Stimulated activated naive CD4-positive, alpha-beta T cell (primary cell): ENCODE measurements around the gene SYDE2.
"Not testable (repeated sequence)": the region's sequence is repeated elsewhere in the genome, so short reads cannot be mapped to it uniquely, and the experiment has no call there.

ENCODE experiments used
- DNase-seq, 6 experiments: peaks; one replicate each; lab custom pipeline; 2025; lab: John Stamatoyannopoulos, UW

Gene SYDE2

DNA sequence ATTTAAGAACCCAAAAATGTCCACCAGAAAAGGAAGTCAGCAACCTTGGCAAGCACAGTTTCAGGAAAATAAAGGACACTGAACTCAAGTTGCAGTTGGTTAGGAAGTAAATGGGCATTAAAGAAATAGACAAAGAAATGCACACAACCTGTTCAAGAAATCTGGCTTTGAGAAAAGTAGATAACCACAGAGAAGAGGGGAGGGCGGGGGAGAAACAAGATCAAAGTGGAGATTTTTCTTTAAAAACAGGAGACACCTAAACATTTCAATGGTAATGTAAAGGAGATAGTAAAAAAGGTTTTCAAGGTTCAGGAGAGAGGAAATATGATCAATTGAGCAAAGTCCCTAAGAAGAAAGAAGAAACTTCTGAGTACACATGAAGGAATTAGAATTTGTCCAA, 29.1 kb downstream of the SYDE2 start:
- DNase-seq = peak in 2 of 6 experiments; percentile 15 to 19

DNA sequence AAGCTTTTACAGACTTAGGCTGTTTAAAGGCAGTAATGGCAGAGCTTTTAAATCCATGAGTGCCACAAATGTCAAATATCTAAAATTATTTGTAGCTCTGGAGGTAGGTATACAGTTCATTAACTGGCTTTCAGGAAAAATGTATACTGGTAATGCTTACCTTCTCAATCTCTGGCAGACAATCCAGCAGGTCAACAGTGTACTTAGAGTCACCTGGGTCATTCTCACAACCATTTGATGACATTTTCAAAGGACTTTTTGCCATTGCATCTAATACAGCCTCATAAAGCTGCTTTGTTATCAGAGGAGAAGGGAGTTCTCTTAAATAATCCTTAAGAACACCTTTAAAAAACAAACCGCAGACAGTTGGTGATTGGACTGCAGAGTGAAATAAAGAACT, 31.9 kb downstream of the SYDE2 start:
- DNase-seq = no peak

DNA sequence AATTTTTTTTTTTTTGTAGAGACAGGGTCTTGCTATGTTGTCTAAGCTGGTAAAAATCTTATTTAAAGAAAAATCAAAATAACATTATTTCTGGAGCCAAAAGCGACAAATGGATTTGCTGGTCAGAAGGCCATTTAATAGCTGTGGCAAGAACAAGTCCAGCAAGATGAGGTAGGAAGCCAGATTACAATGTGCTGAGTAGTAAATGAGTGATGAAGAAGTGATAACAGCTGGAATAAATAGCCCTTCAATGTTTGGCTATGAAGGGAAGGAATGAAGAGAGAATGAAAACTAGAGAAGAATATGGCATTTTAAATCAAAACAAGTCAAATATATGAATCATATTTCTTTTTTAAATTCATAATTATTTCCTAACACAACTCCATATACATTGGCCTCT, 34.5 kb downstream of the SYDE2 start:
- DNase-seq = no peak

DNA sequence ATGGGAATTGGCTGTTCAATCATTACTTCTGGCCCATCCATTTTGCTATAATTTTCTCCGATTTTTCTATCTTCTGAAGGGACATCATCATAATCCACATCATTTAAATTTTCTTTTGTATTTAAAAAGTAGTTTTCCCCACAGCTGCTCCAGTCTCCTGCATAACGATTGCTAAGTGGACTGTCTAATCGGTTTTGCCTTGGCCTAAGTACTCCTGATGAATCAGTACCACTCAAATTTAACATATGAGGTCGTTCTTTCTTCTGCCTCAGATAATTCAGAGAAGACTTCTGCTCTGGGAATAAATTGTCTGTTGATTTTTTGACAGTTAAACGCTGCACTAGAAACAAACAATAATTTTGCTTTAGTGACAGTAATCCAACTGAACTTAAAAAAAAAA, 41.9 kb downstream of the SYDE2 start:
- DNase-seq = no peak

DNA sequence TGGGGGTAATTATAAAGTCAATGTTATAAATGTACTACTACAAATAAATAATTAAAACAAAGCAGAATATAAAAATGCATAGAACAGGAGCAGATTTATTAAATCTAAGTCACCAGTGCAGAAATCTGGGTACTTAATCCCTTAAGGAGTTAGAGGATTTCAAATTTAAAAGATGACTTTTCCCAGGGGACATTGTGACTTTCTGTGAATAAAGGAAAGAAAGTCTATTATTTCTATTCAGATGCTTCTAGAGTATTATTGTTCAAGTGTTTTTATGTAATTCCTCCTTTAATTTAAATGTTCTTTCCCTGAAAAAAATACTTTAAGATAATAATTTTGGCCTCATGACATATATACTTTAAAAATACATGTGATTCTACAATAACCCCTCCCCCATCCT, 43.4 kb downstream of the SYDE2 start:
- no peak for DNase-seq

DNA sequence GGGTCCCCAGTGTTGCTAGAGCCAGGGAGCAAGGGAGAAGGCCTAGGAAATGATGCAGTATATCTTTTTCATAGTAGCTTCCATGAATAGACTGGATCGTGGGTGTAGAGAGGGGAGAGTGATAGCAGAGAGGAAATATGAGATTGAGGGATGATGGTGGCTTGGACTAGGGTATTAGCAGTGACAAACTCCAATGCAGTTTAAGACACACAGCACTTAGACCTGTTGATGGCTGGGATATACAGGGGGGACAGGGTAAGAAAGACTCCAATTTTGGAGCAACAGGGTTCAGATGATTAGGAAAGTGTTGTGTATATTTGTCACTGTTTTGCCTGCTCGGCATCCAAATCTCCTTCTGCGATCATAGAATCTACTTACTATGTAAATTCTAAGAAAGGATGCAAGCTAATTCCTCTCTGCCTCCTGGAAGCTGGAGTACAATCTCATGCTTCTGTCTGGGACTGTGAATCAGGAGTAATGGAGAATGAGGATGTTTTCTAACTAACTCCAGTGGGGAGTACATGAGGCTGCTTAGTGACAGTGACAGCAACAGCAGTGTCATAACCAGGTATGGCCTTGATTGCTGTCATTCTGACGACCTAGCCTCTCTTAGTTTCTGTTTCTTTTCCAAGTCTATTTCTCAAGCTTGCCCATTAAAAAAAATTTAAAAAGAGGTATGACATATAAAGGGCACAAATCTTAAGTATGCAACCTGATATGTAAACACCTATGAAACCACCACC, 47.5 kb downstream of the SYDE2 start:
- DNase-seq = no peak

DNA sequence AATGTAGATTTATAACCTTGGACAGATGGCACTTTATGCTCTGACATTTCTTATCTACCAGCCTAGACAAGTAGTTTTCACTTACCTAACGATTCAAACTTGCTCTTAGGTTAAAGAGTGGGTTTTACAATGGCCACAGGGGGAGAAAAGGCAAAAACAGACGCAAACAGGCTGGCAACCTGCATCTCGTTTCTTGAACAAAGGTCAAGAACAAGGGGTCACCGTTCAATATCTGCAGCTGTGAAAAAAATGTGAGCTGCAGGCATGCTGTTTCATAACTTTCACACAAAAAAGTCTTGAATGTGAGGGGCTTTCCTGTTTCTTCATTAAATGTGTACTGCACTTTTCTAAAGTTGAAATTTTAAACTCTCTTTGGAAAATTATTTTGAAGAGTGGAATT, 49.4 kb downstream of the SYDE2 start:
- DNase-seq = no peak

DNA sequence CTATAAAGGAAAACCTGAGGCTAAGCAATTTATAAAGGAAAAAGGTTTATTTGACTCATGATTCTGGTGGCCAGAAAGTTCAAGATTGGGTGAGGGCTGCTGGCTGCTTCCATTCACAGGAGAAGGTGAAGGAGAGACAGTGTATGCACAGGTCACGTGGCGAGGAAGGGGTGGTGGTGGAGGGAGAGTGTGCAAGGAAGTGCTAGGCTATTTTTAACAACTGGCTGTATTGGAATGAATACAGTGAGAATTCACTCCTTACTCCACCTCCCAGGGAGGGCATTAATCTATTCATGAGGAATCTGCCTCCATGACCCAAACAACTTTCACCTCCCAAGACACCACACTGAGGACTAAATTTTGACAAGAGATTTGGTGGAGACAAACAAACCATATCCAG, 51.0 kb downstream of the SYDE2 start:
- DNase-seq = no peak

DNA sequence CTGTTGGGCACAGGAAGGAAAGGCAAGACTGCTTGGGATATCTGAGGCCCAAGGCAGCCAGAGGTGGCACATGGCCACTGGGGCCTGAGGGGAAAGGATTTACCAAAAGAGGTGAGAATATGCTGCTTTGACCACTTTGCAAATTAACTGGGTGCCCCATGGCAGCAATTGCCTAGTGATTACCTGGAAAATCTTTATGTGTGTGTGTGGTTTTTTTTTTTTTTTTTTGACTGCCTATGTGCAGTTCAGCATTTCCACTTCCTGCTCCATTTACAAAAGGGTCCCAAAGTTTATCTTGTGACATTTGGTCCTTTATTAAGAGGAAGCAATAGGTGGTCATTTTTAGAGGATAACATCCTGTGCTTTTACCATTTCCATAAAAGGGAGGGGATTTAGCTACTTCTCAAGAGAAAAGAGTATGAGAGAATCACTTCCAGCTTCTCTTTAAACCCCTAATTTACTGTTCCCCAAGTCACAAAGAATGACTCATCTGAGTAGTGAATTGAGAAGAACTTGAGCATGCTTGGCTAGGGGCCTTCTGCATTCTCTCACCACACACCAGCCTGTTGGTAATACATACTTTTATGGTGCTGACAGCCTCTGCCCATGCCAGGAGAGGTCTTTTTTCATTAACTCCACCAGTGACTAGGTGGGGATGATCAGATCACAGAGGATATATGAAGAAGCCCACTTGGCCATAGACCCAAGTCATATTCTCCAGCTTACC, 52.1 kb downstream of the SYDE2 start:
- no peak for DNase-seq

DNA sequence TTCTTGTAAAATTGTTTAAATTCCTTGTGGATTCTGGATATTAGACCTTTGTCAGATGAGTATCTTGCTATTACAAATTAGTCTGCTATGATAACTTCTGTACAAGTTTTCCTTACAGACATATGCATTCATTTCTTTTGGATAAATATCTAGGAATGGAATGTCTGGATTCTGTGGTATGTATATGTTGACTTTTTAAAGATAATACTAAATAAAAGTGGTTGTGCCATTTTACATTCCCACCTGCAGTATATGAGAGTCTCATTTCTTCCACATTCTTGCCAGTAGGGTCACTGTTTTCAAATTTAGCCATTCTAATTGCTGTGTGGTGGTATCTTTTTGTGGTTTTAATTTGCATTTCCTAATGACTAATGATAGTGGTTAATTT, 53.9 kb downstream of the SYDE2 start:
- no peak for DNase-seq

DNA sequence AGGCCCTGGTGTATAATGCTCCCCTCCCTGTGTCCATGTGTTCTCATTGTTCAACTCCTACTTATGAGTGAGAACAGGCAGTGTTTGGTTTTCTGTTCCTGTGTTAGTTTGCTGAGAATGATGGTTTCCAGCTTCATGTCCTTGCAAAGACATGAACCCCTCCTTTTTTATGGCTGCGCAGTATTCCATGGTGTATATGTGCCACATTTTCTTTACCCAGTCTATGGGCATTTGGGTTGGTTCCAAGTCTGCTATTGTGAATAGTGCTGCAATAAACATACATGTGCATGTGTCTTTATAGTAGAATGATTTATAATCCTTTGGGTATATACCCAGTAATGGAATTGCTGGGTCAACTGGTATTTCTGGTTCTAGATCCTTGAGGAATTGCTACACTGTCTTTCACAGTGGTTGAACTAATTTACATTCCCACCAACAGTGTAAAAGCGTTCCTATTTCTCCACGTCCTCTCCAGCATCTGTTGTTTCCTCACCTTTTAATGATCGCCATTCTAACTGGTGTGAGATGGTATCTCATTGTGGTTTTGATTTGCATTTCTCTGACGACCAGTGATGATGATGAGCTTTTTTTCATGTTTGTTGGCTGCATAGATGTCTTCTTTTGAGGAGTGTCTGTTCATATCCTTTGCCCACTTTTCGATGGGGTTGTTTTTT, 54.4 kb downstream of the SYDE2 start:
- not testable (repeated sequence) for DNase-seq

DNA sequence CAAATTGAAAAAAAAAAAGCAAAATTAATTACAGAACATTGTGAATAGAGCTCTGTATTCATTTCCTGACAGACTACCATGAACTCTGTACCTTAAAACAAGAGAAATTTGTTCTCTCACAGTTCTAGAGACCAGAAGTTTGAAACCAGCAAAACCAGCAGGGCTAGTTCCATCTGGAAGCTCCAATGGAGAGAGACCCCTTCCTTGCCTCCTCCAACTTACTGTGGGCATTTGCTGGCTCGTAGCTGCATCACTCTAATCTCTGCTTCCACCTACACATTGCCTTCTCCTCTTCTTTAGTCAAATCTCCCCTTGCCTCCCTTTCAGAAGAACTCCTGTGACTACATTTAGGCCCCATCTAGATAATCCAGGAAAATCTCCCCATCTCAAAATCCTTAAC, 56.5 kb downstream of the SYDE2 start:
- no peak for DNase-seq

DNA sequence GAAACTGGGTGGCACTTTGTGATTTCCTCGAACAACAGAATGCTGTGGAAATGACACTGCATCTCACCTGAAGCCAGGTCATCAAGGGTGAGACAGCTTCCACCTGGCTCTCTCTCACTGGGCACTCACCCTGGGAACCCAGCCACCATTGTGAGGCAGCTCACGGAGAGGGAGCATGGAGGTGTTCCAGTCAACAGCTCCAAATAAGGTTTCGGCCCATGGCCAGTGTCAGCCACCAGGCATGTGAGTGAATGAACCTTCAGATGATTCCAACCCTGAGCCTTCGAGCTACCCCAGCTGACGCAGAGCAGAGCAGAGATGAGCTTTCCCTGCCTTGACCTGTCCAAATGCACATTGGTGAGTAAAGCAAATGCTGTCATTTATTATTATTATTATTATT, 58.1 kb downstream of the SYDE2 start:
- no peak for DNase-seq

DNA sequence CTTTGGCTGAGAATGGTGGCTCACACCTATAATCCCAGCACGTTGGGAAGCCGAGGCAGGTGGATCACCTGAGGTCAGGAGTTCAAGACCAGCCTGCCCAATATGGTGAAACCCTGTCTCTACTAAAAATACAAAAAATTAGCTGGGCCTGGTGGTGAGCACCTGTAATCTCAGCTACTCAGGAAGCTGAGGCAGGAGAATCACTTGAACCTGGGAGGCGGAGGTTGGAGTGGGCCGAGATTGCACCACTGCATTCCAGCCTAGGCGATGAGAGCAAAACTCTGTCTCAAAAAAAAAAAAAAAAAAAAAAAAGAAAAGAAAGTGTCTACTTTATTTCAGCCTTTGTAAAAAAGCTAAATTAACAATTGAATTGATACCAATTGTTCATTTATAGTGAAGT, 62.4 kb downstream of the SYDE2 start:
- not testable (repeated sequence) for DNase-seq

DNA sequence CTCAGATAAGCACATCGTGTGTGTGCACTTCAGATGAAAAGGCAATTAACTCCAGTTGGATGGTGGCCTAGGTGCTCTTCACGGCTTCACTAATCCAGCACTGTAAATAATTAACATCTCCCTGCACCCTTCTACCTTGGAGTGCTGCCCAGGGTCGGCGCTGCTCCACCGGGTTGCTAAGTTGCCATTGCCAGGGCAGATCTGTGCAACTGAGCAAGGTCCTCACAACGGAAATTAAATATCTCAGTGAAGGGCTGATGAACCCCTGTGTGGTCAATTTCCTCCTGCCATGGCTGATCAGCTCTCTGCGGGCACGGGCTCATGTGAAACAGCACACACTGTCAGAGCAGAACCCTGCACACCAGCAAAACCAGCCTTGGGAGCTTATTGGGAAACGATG, 63.2 kb downstream of the SYDE2 start:
- no peak for DNase-seq

DNA sequence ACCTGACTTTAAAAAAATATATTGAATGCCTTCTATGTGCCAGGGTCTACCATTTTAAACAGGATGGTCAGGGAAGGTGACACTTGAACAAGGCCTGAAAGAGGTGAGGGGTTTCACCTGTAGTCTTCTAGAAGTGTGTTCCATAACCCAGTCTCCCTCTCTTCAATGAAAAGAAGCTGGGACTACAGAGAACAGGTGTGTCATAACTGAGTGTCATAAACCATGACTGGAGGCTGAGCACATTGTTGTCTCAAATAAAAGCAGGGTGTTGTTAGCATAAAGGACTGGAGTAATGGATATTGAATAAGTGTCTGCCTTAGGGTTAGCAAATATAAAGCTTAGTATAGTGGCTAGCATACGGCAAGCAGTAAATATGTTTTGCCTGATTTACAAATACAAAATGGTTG, 65.4 kb downstream of the SYDE2 start:
- DNase-seq = no peak

DNA sequence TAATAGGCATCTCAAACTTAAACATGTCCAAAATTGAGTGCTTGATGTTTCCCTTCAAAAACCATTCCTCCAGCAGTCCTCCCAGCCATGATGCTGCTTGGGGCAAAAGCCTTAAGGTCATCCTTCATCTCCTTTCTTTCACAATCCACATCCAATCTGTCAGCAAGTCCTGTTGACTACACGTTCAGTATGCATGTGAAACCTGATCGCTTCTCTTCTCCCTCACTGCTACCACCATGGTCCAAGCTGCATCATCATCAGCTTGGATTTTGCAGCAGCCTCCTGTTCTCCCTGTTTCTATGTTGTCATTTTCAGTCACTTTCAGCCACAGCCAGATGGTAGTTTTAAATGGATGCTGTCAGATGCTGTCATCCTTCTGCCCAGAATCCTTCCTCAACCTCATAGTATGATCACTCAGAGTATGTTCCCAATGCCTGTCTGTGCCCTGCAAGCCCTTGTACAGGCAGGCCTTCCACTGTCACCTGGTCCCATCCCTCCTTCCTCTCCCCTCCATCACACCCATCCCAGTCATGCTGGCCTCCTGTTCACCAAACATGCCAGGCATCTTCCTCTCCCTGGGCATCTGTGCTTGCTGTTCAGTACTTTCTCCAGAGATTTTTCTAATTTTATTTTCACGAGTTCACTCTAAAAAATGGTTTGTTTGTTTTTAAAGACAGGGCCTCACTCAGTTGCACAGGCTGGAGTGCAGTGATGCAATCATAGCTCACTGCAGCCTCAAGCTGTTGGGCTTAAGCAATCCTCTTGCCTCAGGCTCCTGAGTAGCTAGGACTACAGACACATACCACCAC, 66.0 kb downstream of the SYDE2 start:
- DNase-seq = no peak

DNA sequence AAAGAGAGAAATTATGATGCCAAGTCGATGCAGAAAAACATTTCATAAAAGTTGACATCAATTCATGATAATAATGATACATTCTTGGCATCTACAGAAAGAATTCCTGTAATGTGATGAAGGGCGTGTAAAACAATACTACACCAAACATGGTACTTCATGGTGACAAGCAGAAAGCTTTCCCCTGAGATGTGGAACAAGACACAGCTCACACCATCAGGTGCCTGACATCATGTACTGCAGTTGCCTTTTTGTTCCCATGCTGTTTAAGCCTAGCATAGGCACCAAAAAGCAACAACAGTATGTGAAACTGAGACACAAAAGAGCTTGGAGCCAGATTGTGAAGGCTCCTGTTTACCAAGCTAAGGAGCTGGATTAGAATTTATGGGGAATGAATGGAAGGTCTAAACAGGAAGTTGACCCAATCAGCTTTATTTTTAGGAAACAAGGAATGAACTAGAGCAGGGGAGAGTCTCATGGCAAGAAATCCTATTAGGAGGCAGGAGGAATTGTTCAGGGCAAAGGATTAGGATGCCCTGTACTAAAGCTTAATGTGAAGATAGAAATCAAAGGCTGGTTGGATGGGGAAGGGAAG, 67.2 kb downstream of the SYDE2 start:
- no peak for DNase-seq

DNA sequence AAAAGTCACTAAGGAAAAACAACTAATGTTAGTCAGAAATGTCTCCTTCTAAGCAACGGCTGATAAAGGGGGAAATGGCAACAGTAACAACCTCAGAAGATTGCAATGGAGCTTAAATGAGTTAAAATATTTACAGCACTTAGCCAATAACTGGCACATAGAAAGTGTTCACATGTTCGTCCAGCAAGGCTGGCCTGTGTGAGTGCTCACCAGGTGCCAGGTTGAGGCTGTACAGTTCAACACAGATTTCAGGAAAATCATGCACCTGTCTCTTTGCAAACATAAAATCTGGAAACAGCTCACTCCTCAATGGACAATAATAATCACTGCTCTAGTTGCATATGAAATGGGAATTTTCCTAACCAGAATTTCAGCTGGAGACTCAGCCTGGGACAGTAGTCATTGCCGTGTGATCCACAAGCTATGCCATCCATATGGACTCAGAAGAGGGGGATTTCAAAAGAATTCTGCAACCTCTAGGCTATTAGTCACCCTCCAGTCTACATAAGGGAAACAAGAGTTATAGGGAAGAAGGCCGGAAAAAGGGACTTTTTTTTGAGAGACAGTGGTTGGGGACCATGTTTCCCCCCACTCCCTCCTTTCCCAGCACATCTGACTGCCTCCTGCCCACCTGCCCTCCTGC, 68.6 kb downstream of the SYDE2 start:
- DNase-seq = no peak

DNA sequence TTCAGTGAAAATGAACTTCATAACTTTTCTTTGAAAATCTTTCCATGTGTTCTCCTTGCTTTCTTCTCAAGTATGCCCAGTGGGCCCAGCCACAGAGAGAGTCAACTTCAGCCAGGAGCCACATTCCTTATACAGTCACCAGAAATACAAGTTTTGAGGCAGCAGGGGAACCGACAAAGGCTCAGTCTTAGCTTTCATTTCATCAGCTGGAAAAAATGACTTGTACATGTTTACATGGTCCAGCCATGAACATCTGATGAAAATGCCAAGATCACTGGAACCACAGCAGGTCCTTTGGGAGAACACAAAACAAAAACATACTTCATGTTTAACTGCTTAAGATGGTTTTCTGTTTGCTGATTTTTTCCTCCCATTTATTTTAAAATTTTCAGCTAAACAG, 72.5 kb downstream of the SYDE2 start:
- no peak for DNase-seq

DNA sequence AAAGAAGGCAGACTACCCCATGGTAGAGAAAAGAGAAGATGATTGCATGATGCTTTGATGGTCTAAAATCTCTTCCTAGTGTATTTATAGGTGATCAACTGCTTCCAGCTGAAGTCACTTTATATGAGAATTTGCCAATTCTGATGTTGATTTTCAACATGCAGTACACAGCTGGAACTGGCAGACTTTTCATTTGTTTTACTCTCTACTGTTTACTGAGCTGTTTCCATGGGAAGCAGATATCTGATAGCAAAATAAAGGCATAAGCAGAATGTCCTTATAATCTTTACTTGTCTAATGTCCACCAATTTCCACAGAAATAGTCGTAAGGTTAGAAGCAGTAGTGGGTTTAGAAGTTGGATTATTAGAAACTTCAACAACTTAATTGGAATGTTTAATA, 74.9 kb downstream of the SYDE2 start:
- no peak for DNase-seq

DNA sequence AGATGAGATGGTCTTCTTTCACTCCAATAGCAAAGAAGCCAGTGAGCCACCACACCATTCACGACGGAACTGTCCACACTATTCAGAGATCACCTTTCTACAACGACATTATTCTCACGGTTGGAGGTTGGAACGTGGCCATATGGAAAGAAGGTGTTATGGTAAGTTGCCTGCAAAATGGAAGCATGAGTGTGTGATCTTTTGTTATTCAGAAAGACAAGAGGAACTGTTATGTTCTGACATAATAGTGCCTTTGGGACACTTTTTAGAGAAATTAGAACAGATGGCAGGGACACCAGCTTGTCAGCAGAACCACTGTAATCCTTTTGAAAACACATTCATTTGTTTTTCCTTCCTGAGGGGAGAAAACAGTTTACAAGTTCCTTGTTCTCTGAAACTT, 76.7 kb downstream of the SYDE2 start:
- no peak for DNase-seq
